GM19193 (cell line): ENCODE results near the gene TMEM269.
A peak's percentile ranks its signal among the peaks of the same experiment; 100 is the strongest.

Source experiments
- POLR2A ChIP-seq: IDR thresholded peaks from 4 replicates; pipeline ENCODE4 v1.6.1; 2011; ENCODE audit not compliant: insufficient read depth, insufficient read length; ENCODE audit errors: extremely low read depth

TMEM269 gene

DNA sequence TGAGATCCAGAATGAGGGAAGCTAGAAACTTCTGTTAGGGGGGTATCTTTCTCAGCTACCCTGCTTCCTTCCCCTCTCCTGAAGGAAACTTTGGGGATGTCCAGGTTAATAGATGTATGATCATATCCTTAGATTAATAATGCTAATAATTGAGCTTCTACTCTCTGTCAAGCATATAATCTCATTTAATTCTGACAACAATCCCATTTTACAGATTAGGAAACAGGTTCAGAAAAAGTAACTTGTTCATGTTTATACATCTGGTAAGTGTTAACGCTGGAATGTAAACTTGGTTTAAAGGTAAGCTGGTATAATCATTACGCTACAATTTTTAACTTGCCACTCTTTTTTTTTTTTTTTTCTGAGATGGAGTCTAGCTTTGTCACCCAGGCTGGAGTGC, 1.7 kb upstream of the TMEM269 start:
- TF ChIP-seq POLR2A = no peak

- no peak for TF ChIP-seq POLR2A
These were observed 245 bp upstream of the TMEM269 start for GRCh38 chr1:42784547-42784945.

GRCh38 chr1:42786097-42786496, 1.3 kb downstream of the TMEM269 start:
- TF ChIP-seq POLR2A = no peak

DNA sequence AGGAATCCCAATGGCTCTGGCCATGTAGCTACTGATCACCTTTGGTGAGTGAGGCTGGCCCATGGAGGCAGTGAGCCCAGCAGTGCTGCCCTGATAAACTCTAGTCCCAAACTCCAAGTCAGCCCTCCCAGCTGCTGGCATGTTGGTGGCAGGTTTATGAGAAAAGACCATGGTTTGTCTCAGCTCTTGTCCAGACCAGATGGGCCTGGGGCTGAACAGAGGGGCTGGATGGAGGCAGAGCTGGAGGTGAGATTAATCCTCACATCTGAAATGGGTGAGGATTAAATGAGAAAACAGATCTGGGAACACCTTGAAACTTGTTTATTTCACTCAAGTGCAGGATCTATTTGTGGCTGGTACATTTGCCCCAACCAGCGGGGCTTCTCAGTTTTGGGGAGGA, 3.2 kb downstream of the TMEM269 start:
- no peak for TF ChIP-seq POLR2A

GRCh38 chr1:42793824-42794223, 9.0 kb downstream of the TMEM269 start:
- no peak for TF ChIP-seq POLR2A

DNA sequence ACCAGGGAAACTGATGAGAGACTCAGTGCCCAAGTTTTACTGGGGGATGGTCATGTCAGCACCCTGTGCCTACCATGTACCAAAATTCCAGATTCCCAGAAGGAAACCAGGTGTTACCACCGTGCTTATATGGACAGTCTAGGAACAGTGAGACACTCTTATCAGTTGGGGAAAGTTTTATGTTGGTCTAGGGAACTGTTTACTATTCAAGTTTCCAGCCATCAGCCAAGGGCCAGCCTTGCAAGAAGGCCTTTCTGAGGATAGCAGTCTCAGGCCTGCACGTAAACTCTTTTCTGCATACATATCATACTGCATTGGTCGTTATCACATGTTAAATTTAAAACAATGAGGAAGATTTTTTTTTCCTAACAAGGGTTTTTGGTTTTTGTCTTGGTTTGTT, 12.6 kb downstream of the TMEM269 start:
- no peak for TF ChIP-seq POLR2A

- TF ChIP-seq POLR2A = no peak
These were observed 13.2 kb downstream of the TMEM269 start for GRCh38 chr1:42797979-42798378.

DNA sequence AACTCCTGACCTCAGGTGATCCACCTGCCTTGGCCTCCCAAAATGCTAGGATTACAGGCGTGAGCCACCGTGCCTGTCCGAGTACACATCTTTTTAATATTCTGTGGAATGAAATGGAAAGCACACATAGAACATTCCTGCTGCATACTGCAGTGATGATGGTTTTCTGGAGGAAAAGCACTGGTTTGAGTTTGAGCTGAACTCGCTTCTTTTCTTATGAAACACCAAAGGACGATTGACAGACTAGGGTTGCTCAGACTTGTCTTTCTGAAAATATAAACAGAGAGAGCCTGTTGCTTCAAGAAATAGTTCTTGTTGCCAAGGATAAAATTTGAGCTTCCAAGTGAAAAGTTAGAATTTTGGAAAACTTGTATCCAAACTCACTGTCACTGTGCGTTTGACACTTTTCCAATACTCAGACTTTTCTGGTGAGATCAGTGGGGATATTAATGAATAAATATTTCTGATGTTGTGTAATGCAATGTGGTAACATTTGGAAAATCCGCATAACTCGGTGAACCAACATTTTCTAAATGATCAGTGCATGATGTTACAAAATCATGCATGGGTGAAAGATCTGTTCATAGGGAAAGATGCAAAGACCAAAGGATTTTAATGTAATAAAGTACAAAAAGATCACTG, 17.2 kb downstream of the TMEM269 start:
- no peak for TF ChIP-seq POLR2A

DNA sequence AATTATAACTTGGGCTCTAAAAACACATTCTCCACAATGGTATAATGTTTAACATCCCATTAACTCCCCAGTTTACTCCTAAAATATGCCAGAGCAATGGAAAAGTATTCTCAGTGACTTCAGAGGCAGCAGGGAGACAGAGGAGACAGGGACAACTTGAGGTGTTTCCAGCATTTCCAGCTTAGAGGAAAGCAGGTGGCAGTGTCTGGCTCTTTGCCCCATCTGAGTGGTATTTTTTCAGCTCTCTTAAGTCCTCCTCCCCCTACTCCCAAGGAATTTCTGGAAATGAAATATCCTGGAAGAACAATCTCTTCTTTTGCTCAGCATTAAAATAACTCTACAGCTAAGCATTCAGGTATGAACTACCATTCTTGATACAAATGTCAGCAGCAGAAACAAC, 21.4 kb downstream of the TMEM269 start:
- TF ChIP-seq POLR2A = no peak

- TF ChIP-seq POLR2A = no peak
These were observed 21.8 kb downstream of the TMEM269 start for GRCh38 chr1:42806593-42806992.

- no peak for TF ChIP-seq POLR2A
These were observed 22.4 kb downstream of the TMEM269 start for GRCh38 chr1:42807056-42807668.

- no peak for TF ChIP-seq POLR2A
These were observed 31.3 kb downstream of the TMEM269 start for GRCh38 chr1:42815941-42816584.

DNA sequence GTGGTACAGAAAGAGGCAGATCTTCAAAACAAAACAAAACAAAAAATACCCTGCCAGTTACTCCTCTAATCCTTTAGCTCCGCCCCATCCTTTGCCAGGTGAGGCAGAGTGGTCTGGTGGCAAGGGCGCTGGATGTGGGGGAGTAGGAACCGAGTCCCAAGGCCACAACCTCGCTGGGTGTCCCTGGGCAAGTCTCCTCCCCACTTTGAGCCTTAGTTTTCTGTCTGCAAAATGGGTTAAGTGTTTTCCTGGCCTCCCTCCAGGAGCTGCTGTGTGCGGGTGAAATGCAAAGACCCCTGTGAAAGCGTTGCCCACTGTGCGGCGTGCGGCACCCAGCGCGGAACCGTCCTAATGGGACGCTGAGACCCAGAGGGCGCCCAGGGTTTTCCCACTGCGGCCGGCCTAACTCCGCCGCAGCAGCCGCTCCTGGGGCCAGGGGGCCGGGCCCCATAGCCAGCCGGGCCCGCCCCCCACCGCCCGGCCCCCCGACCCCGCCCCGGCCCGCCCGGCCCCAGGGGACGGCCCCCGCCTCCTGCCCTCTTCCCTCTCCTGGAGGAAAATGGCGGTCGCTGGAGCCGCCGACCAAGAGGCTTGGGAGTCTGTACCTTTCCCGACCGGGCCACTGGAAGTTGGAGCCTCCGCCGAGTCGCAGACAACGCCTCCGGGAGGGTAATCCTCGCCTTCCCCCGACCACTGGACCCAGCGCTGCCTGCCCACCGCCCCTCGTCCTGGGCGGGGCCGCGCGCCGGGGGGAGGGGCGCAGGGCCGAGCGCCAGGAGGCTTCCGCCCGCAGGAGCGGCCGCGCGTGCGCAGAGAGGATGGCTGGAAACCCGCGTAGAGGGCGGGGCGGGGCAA, 32.0 kb downstream of the TMEM269 start, which contains the start of the genes ERMAP and SVBP:
Gene ERMAP, plus strand, starts transcription at position 538 of the 855 bp plus-strand sequence. CDS start 13,327 bp downstream, outside the sequence.
Gene SVBP, minus strand, starts transcription at position 813 of the 855 bp plus-strand sequence. CDS start 853 bp downstream, outside the sequence.
- peak; percentile 83 for TF ChIP-seq POLR2A

GRCh38 chr1:42817440-42817767, 32.6 kb downstream of the TMEM269 start:
- no peak for TF ChIP-seq POLR2A

DNA sequence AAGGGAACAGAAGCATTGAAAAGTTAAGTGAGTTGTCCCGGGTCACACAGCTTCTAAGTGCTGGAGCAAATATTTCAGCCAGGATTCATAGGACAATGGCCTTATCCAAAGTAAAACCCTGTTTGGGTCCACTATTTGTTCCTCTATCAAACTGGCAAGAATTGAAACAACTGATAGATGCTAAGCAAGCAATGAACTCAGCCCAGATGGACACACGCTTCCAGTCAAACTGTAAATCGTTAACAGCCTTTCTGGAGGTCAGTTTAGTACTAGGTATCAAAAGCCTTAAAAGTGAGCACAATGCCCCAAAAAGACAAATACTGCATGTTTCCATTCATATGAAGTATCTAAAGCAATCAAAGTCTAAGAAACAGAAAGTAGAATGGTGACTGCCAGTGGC, 33.2 kb downstream of the TMEM269 start:
- no peak for TF ChIP-seq POLR2A
